Central memory CD8-positive, alpha-beta T cell (primary cell): ENCODE results near the gene RHOH.
A peak's percentile ranks its signal among the peaks of the same experiment; 100 is the strongest.

Experiments used
- ATAC-seq: fragments of 150-1000 bp; cut with Tn5 transposase; replicated peaks from 2 replicates; pipeline ENCODE4 v1.10.0; 2022; ENCODE audit warnings: mild to moderate bottlenecking, moderate FRiP score, moderate number of reproducible peaks; ENCODE audit not compliant: poor library complexity, severe bottlenecking; ENCODE audit errors: extremely low read depth
- DNase-seq, 2 donors: peaks; one replicate each; pipeline ENCODE4 v3.0.0; 2021; ENCODE audit warnings: low spot score in 2 of 2
- H3K27ac Mint-ChIP-seq: one replicate; pipeline ENCODE4 v1.8.0; 2022; ENCODE audit warnings: low read depth, mild to moderate bottlenecking, moderate library complexity, mixed read lengths
- H3K27me3 Mint-ChIP-seq: one replicate; pipeline ENCODE4 v1.8.0; 2022; ENCODE audit warnings: mixed read lengths
- H3K36me3 Mint-ChIP-seq: one replicate; pipeline ENCODE4 v1.8.0; 2022; ENCODE audit warnings: mild to moderate bottlenecking, moderate library complexity, mixed read lengths; ENCODE audit not compliant: insufficient read depth
- H3K4me1 Mint-ChIP-seq: one replicate; pipeline ENCODE4 v1.8.0; 2022; ENCODE audit warnings: mixed read lengths
- H3K4me3 Mint-ChIP-seq: one replicate; pipeline ENCODE4 v1.8.0; 2022; ENCODE audit warnings: mild to moderate bottlenecking, moderate library complexity, mixed read lengths
- H3K9me3 Mint-ChIP-seq: one replicate; pipeline ENCODE4 v1.8.0; 2022; ENCODE audit warnings: mixed read lengths

The RHOH gene

GRCh38 chr4:40200875-40201801 lies 4.3 kb downstream of the RHOH start:
- Mint-ChIP-seq H3K4me1 (peaks cover 69% of the 10 kb centered on the region), H3K4me3 (peak overlapping the region; percentile 100)

DNA sequence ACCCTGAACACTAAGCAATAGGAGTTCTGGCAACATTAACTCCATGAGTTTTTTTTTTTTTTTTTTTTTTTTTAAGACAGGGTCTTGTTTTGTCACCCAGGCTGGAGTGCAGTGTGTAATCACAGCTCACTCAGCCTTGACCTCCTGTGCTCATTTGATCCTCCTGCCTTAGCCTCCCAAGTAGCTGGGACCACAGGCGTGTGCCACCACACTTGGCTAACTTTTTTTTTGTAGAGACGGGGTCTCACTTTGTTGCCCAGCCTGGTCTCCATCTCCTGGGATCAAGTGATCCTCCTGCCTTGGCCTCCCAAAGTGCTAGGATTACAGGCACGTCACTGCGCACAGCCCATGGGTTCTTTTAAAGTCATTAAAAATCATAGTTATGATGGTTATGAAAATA lies 5.1 kb downstream of the RHOH start:
- Mint-ChIP-seq H3K4me1 (peaks cover 69% of the 10 kb centered on the region), H3K27me3 (no peaks in the 10 kb centered on the region), H3K27ac (peak overlapping the region; percentile 100), H3K9me3 (no peaks in the 10 kb centered on the region), H3K4me3 (peak overlapping the region; percentile 100), H3K36me3 (peaks cover 77% of the 10 kb centered on the region)
- DNase-seq (no peak), ATAC-seq (no peak)

More at GRCh38 chr4:40200875-40201801, 4.3 kb downstream of the RHOH start:
- ATAC-seq: no peak
- Mint-ChIP-seq H3K36me3 (peaks cover 82% of the 10 kb centered on the region), H3K27ac (peak overlapping the region; percentile 100), H3K27me3 (no peaks in the 10 kb centered on the region), H3K9me3 (no peaks in the 10 kb centered on the region)
- DNase-seq: no peak

- no peaks in the 10 kb centered on the region for H3K27me3 Mint-ChIP-seq
- H3K27ac Mint-ChIP-seq: peak overlapping the region; percentile 100
- peaks cover 72% of the 10 kb centered on the region for H3K4me1 Mint-ChIP-seq
- ATAC-seq (no peak), DNase-seq (no peak)
- H3K4me3 Mint-ChIP-seq: peak overlapping the region; percentile 100
- no peaks in the 10 kb centered on the region for H3K9me3 Mint-ChIP-seq
- peaks cover 77% of the 10 kb centered on the region for H3K36me3 Mint-ChIP-seq
Measured at GRCh38 chr4:40202474-40202873, 5.6 kb downstream of the RHOH start.

- ATAC-seq (no peak), DNase-seq (peak in 1 of 2 donors; percentile 9)
- Mint-ChIP-seq H3K27me3 (no peaks in the 10 kb centered on the region), H3K4me1 (peaks cover 78% of the 10 kb centered on the region), H3K27ac (peak overlapping the region; percentile 100), H3K4me3 (peak overlapping the region; percentile 100), H3K36me3 (peaks cover 65% of the 10 kb centered on the region), H3K9me3 (no peaks in the 10 kb centered on the region)
Measured at GRCh38 chr4:40204507-40205258, 7.9 kb downstream of the RHOH start.

- DNase-seq: no peak
- Mint-ChIP-seq H3K4me1 (peaks cover 78% of the 10 kb centered on the region), H3K9me3 (no peaks in the 10 kb centered on the region), H3K27me3 (no peaks in the 10 kb centered on the region), H3K36me3 (peaks cover 65% of the 10 kb centered on the region), H3K27ac (peak overlapping the region; percentile 100), H3K4me3 (peak overlapping the region; percentile 100)
- peak; percentile 57 for ATAC-seq
Measured at GRCh38 chr4:40205259-40206198, 8.7 kb downstream of the RHOH start.

GRCh38 chr4:40206426-40206825 lies 9.6 kb downstream of the RHOH start:
- Mint-ChIP-seq H3K4me3 (peak overlapping the region; percentile 100), H3K27me3 (no peaks in the 10 kb centered on the region), H3K9me3 (no peaks in the 10 kb centered on the region), H3K27ac (peak overlapping the region; percentile 100), H3K4me1 (peaks cover 85% of the 10 kb centered on the region), H3K36me3 (peaks cover 66% of the 10 kb centered on the region)
- ATAC-seq (no peak), DNase-seq (no peak)

GRCh38 chr4:40209401-40209800 lies 12.6 kb downstream of the RHOH start:
- Mint-ChIP-seq H3K4me3 (peak overlapping the region; percentile 76), H3K27me3 (no peaks in the 10 kb centered on the region), H3K27ac (peak overlapping the region; percentile 97), H3K36me3 (peaks cover 71% of the 10 kb centered on the region), H3K9me3 (no peaks in the 10 kb centered on the region), H3K4me1 (peaks cover 91% of the 10 kb centered on the region)
- DNase-seq: no peak
- ATAC-seq: no peak

GRCh38 chr4:40210776-40211175 lies 13.9 kb downstream of the RHOH start:
- Mint-ChIP-seq H3K9me3 (no peaks in the 10 kb centered on the region), H3K4me1 (peaks cover 91% of the 10 kb centered on the region), H3K36me3 (peaks cover 73% of the 10 kb centered on the region), H3K27me3 (no peaks in the 10 kb centered on the region), H3K4me3 (peak overlapping the region; percentile 76), H3K27ac (peak overlapping the region; percentile 97)
- DNase-seq (no peak), ATAC-seq (no peak)

GRCh38 chr4:40211224-40212185 lies 14.7 kb downstream of the RHOH start:
- H3K36me3 Mint-ChIP-seq: peaks cover 78% of the 10 kb centered on the region
- ATAC-seq (no peak), DNase-seq (no peak)
- H3K27me3 Mint-ChIP-seq: no peaks in the 10 kb centered on the region
- peak overlapping the region; percentile 97 for H3K27ac Mint-ChIP-seq
- H3K4me1 Mint-ChIP-seq: peaks cover 91% of the 10 kb centered on the region
- no peaks in the 10 kb centered on the region for H3K9me3 Mint-ChIP-seq
- peak overlapping the region; percentile 76 for H3K4me3 Mint-ChIP-seq

DNA sequence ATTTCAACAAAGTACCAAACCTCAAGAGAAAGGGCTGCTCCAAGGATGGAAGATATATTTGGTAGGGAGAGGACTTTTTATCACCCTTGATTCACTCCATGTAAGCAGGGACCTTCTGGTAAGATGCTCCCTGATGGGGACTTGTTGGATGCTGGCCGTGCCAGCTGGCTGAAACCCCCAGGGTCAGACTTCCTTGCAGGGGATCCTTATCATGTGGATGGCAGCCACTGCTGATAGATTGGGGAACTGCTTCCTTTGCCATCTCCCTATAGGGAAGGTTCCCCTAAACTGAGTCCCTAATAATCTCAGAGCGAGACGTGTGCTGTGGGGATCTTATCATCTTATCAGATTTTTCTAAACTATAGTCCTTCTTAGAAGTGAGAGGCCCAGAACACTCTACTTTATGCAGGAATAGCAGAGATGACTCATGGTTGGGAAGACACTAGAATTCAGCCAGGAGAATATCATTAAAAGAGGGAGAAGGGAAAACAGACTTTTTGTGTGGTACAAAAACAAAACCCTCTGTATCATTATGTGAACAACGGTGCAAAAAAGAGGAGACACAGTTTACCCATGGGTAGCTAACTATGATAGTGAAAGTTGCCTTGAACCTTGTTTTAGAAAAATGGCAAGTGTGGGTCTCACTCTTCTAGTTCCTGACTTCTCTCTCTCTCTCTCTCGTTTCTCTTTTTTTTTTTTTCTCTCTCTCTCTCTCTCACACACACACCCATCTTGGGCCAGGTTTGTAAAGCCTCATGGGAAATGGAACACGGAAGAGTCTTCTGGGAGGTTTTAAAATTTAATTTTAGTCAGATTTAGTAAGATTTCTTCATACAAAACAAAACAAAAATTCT lies 16.1 kb downstream of the RHOH start:
- no peaks in the 10 kb centered on the region for H3K27me3 Mint-ChIP-seq
- peak overlapping the region; percentile 97 for H3K27ac Mint-ChIP-seq
- H3K4me1 Mint-ChIP-seq: peaks cover 96% of the 10 kb centered on the region
- H3K36me3 Mint-ChIP-seq: peaks cover 84% of the 10 kb centered on the region
- H3K4me3 Mint-ChIP-seq: peak overlapping the region; percentile 76
- H3K9me3 Mint-ChIP-seq: no peaks in the 10 kb centered on the region
- DNase-seq (no peak), ATAC-seq (no peak)
